ENCODE results near the gene STN1. TPM values are rescaled to one million over a fixed set of nuclear protein-coding genes. Genes with fewer than 3 reads are reported as not detected.

Gene STN1
- total RNA-seq, 6 experiments from 2014 or later = 12.1 to 15.6 (median 14.7) TPM

DNA sequence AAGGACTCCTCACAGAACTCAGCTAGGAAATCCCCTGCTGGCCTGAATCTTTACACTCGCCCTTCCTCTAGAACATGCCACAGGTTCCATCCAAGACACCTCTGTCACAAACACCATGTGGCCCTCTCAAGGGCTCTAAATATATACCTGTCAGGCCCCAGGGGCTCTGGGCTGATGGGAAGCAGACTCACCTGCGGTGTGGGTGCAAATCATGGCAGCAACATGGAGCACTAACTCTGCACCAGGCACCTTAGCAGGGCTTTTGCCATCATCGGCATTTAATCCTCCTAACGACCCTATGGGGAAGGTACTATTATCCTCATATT, 80.0 kb downstream of the STN1 start:
- H3K36me3 Mint-ChIP-seq (ENCODE audit: low read depth) = peaks cover 4% of the 10 kb centered on the region; the same call in 1 of the 2 replicates
- no peak overlapping the region for H3K4me3 Mint-ChIP-seq
- no peaks in the 10 kb centered on the region for H3K9me3 Mint-ChIP-seq
- peaks cover 42% of the 10 kb centered on the region for H3K4me1 Mint-ChIP-seq (ENCODE audit: low read depth)
- TF ChIP-seq CTCF (IDR thresholded peaks at IDR 0.05) = no peak
- H3K27ac Mint-ChIP-seq = no peak overlapping the region
- DNase-seq = no peak
- H3K27me3 Mint-ChIP-seq (ENCODE audit: insufficient read depth) = no peaks in the 10 kb centered on the region

DNA sequence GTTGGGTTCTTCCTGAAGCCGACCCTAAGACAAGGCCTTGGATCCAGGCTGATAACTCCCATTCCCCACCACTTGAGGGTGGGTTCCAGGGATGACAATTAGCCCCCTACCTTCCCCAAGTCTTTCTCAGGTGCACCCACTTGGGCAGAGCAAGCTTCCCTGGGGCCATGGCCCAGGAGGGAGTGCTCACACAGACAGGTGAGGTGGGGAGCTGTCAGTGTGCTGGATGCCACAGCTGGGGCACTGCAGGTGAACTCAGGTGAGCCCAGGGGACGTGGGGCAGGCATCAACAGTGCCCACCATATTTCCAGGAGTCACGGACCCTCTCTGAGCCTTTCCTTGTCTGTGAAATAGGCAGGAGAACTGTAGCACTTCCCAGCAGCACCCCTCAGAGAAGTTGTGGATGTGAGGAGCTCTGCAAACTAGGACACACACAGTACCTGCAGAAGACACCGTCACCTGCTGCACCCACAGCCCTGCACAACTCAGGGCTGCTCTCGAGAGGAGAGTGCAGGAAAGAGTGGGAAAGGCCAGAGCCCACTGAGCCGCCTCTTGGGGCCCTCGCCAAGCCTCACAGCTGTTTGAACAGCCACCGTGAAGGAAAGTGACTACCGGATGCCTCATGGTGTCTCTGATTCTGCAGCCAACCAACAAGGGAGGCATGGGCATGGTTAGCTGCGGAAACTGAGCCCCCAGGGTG, 80.5 kb downstream of the STN1 start:
- Mint-ChIP-seq H3K36me3 (ENCODE audit: low read depth) (peaks cover 2% of the 10 kb centered on the region; the same call in 1 of the 2 replicates), H3K4me1 (ENCODE audit: low read depth) (peaks cover 37% of the 10 kb centered on the region), H3K27me3 (ENCODE audit: insufficient read depth) (no peaks in the 10 kb centered on the region), H3K27ac (no peak overlapping the region), H3K4me3 (no peak overlapping the region), H3K9me3 (no peaks in the 10 kb centered on the region)
- DNase-seq = no peak
- no peak for TF ChIP-seq CTCF (IDR thresholded peaks at IDR 0.05)

GRCh38 chr10:103836861-103837260, 81.1 kb downstream of the STN1 start:
- no peaks in the 10 kb centered on the region for H3K9me3 Mint-ChIP-seq
- H3K4me3 Mint-ChIP-seq = no peak overlapping the region
- H3K36me3 Mint-ChIP-seq (ENCODE audit: low read depth) = peaks cover 3% of the 10 kb centered on the region; the same call in 1 of the 2 replicates
- H3K27me3 Mint-ChIP-seq (ENCODE audit: insufficient read depth) = no peaks in the 10 kb centered on the region; the same call in 1 of the 2 replicates
- peaks cover 37% of the 10 kb centered on the region for H3K4me1 Mint-ChIP-seq (ENCODE audit: low read depth)
- no peak overlapping the region for H3K27ac Mint-ChIP-seq
- no peak for TF ChIP-seq CTCF (IDR thresholded peaks at IDR 0.05)
- DNase-seq = no peak

DNA sequence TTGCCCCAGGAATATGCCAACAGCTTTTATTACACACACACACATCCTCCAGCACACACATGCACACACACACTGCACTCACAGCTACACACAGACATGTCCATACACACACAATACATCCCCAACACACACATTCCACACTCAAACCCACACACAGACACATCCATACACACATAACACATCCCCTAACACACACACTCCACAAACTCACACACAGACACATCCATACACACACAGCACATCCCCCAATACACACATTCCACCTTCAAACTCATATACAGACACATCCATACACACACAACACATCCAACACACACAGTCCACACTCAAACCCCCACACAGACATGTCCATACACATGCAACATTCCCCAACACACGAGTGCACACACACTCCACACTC, 81.7 kb downstream of the STN1 start:
- peaks cover 41% of the 10 kb centered on the region for H3K4me1 Mint-ChIP-seq (ENCODE audit: low read depth)
- no peak overlapping the region for H3K4me3 Mint-ChIP-seq
- no peak overlapping the region for H3K27ac Mint-ChIP-seq
- peaks cover 5% of the 10 kb centered on the region; the same call in 1 of the 2 replicates for H3K36me3 Mint-ChIP-seq (ENCODE audit: low read depth)
- H3K27me3 Mint-ChIP-seq (ENCODE audit: insufficient read depth) = no peaks in the 10 kb centered on the region; the same call in 1 of the 2 replicates
- H3K9me3 Mint-ChIP-seq = no peaks in the 10 kb centered on the region
- DNase-seq = no peak
- TF ChIP-seq CTCF (IDR thresholded peaks at IDR 0.05) = no peak

DNA sequence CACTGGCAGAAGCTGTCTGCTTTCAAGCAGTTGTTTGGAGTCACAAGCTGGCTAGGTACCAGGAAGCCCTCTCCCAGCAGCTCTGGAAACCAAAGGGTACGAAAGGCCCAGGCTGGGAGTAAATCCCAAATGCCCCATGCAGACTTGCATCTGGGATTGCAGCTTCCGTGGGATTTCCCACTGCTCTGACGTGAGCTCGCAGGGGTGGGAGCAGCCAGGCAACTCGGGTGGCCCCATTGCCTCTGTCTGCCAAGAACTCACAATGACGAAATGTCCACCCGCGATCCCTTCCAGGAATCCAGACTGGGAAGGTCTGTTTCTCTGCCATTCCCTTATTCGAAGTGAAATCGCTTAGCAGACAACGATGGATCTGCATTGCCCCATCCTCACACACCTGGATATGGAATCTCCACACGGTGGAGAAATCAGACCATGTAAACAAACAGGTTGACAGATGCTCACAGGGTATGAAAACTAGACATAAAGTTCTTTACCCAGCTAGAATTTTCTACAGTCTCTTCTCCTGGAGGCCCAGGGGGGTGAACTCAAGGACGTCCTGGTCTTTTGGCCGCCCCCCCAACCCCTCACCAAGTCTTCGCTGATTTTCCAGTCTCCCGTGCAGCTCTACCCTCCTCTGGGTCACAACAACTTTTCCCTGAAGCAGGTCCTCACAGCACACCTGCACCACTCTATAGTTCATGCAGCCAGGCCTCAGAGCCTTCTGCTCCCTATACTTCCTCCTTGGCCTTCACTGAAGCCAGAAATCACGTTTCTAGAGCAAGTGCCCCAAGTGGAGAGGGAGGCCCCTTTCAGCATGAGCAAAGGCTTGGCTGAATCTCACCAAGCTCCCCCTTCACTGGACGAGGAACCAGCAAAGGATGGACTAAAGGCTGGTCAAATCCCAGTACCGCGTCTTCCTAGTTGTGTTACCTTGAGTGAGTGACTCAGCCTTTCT, 82.6 kb downstream of the STN1 start:
- Mint-ChIP-seq H3K27ac (no peak overlapping the region), H3K9me3 (no peaks in the 10 kb centered on the region), H3K27me3 (ENCODE audit: insufficient read depth) (no peaks in the 10 kb centered on the region; the same call in 1 of the 2 replicates), H3K4me3 (no peak overlapping the region), H3K36me3 (ENCODE audit: low read depth) (peaks cover 5% of the 10 kb centered on the region; the same call in 1 of the 2 replicates), H3K4me1 (ENCODE audit: low read depth) (peaks cover 41% of the 10 kb centered on the region)
- DNase-seq = no peak
- no peak for TF ChIP-seq CTCF (IDR thresholded peaks at IDR 0.05)
